GM10248 (cell line): Measurements from ENCODE around the gene SLC6A9.

Source experiments
- CTCF ChIA-PET: fragments of 300-600 bp; sonication (Branson Sonifier 250); formaldehyde crosslinking; extraction: SDS; loops from one replicate; lab custom pipeline; 2021; ENCODE audit warnings: antibody characterized with exemption; lab: Yijun Ruan, JAX
- POLR2A ChIA-PET: fragments of 350-650 bp; sonication (Branson Sonifier 250); formaldehyde crosslinking; extraction: SDS; loops from one replicate; lab custom pipeline; 2020; ENCODE audit warnings: antibody characterized with exemption; lab: Yijun Ruan, JAX
- DNase-seq: peaks from one replicate; pipeline ENCODE4 v3.0.0; 2012; ENCODE audit errors: extremely low spot score
- CTCF ChIP-seq: IDR thresholded peaks from 2 replicates; pipeline ENCODE4 v1.5.1; 2012; ENCODE audit warnings: mild to moderate bottlenecking, low read depth; ENCODE audit errors: extremely low read depth, missing control alignments, control extremely low read depth

The SLC6A9 gene

GRCh38 chr1:44044071-44044801, 13.0 kb upstream of the SLC6A9 start:
- DNase-seq = no peak
- CTCF ChIA-PET = interaction anchor here (0.7 to 12.3 kb wide), 4 partner anchors 10 to 281 kb away, joined by 3 to 183 read pairs (median 50); partner anchors contain the start of gene SLC6A9
- no peak for TF ChIP-seq CTCF
- POLR2A ChIA-PET = no interaction called here

- DNase-seq = no peak
- no peak for TF ChIP-seq CTCF
- ChIA-PET POLR2A (no interaction called here), CTCF (interaction anchor here (0.7 to 12.3 kb wide), 7 partner anchors 9 to 280 kb away, joined by 3 to 183 read pairs (median 6); partner anchors contain the start of gene SLC6A9)
Observed at GRCh38 chr1:44043176-44044070, 12.2 kb upstream of the SLC6A9 start.

GRCh38 chr1:44040846-44041245, 9.6 kb upstream of the SLC6A9 start:
- no peak for DNase-seq
- CTCF ChIA-PET = interaction anchor here (1.0 to 12.3 kb wide), 9 partner anchors 10 to 511 kb away, joined by 3 to 183 read pairs (median 5); partner anchors contain the start of gene SLC6A9
- POLR2A ChIA-PET = no interaction called here
- no peak for TF ChIP-seq CTCF

GRCh38 chr1:44040418-44040817, 9.2 kb upstream of the SLC6A9 start:
- no peak for TF ChIP-seq CTCF
- no peak for DNase-seq
- POLR2A ChIA-PET = no interaction called here
- CTCF ChIA-PET = interaction anchor here (1.0 to 12.3 kb wide), 9 partner anchors 9 to 511 kb away, joined by 3 to 183 read pairs (median 5); partner anchors contain the start of gene SLC6A9

GRCh38 chr1:44038876-44039657, 7.8 kb upstream of the SLC6A9 start:
- no peak for TF ChIP-seq CTCF
- ChIA-PET CTCF (interaction anchor here (1.0 to 12.3 kb wide), 3 partner anchors 8 to 35 kb away, joined by 3 to 183 read pairs (median 5); no protein-coding TSS in a partner anchor), POLR2A (no interaction called here)
- DNase-seq = no peak
